Measurements from ENCODE around the gene RAB29.

GRCh38 chr1:205824180-205824579 lies 48.9 kb upstream of the RAB29 start:
- TF ChIP-seq, protein P1, sequence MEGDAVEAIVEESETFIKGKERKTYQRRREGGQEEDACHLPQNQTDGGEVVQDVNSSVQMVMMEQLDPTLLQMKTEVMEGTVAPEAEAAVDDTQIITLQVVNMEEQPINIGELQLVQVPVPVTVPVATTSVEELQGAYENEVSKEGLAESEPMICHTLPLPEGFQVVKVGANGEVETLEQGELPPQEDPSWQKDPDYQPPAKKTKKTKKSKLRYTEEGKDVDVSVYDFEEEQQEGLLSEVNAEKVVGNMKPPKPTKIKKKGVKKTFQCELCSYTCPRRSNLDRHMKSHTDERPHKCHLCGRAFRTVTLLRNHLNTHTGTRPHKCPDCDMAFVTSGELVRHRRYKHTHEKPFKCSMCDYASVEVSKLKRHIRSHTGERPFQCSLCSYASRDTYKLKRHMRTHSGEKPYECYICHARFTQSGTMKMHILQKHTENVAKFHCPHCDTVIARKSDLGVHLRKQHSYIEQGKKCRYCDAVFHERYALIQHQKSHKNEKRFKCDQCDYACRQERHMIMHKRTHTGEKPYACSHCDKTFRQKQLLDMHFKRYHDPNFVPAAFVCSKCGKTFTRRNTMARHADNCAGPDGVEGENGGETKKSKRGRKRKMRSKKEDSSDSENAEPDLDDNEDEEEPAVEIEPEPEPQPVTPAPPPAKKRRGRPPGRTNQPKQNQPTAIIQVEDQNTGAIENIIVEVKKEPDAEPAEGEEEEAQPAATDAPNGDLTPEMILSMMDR (IDR thresholded peaks at IDR 0.05), result no peak
- TF ChIP-seq POLR2AphosphoS5 (IDR thresholded peaks at IDR 0.05), result no peak
- TF ChIP-seq POLR2A (IDR thresholded peaks at IDR 0.05), result no peak
- TF ChIP-seq EP300 (IDR thresholded peaks at IDR 0.05), result no peak

All from stomach (tissue), 4 donors.